Measurements from ENCODE around the gene MVK.

Gene MVK

DNA sequence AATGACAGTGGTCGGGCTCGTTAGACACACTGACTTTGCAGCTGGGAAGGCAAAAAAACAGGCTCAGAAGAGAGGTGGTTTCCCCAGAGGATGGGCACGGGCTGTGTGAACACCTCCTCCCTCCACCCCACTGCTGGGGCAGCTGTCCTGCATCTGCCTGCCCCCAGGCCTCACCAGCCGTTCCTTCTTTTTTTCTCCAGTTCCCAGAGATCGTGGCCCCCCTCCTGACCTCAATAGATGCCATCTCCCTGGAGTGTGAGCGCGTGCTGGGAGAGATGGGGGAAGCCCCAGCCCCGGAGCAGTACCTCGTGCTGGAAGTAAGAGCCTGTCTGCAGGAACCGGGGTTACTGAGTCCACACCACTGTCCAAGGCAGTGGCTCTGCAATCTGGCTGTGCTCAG lies 17.4 kb downstream of the MVK start:
- DNase-seq (ENCODE audit: low read depth), result no peak
- no peak overlapping the region for H3K4me3 ChIP-seq (ENCODE audit: low read length)
- TF ChIP-seq, protein P1, sequence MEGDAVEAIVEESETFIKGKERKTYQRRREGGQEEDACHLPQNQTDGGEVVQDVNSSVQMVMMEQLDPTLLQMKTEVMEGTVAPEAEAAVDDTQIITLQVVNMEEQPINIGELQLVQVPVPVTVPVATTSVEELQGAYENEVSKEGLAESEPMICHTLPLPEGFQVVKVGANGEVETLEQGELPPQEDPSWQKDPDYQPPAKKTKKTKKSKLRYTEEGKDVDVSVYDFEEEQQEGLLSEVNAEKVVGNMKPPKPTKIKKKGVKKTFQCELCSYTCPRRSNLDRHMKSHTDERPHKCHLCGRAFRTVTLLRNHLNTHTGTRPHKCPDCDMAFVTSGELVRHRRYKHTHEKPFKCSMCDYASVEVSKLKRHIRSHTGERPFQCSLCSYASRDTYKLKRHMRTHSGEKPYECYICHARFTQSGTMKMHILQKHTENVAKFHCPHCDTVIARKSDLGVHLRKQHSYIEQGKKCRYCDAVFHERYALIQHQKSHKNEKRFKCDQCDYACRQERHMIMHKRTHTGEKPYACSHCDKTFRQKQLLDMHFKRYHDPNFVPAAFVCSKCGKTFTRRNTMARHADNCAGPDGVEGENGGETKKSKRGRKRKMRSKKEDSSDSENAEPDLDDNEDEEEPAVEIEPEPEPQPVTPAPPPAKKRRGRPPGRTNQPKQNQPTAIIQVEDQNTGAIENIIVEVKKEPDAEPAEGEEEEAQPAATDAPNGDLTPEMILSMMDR (IDR thresholded peaks at IDR 0.05; ENCODE audit: insufficient read depth, low read depth, low read length, missing control alignments), result no peak

DNA sequence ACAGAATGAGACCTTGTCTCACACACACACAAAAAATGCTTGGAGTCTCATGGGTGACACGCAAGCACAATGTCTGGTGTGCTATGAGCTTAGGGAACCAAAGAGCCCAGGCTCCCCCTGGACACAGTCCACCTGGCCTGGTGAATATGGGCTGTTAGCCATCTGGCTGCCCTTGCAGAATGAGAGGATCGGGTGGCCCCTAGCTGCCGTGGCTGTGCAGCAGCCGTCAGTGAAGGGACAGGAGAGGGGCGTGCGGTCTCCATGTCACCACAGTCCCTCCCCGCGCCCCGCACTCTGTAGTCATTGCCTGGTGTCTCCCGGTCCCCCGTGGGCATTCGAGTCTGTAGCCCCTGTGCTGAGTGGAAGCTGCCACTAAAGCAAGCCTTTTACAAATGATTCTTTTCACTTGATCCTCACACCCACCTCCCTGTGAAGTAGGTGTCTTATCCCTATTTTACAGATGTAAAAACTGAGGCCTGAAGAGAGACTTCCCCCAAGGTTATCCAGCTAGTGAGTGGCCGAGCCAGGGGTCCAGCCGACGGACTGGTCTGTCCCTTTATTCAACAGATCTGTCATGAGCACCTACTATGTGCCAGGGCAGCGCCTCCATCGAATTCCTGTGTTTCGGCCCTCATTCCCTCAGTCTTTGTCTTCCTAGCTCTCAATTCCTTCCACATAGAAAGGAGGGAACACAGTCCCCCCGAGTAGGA lies 18.8 kb downstream of the MVK start:
- no peak for DNase-seq (ENCODE audit: low read depth)
- TF ChIP-seq, protein P1 (IDR thresholded peaks at IDR 0.05; ENCODE audit: insufficient read depth, low read depth, low read length, missing control alignments), result no peak

DNA sequence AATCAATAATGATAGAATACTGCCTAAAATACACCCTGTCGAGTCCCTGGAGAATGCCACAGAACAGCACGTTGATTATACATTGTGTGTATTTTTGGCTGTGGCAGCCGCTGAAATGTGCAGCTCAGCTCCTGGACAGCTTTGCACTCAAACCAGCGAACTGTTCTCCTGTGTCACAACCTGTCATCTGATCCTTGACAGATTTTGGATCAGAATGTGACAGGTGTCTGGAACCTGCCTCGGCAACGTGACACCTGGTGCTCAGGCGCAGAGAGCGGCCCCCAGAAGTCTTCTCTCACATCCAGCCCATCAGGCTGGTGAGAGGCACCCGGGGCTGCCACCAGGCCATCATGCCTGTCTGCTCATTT lies 19.3 kb downstream of the MVK start:
- no peak for DNase-seq (ENCODE audit: low read depth)
- H3K4me3 ChIP-seq (ENCODE audit: low read length), result no peak overlapping the region
- TF ChIP-seq, protein P1 (IDR thresholded peaks at IDR 0.05; ENCODE audit: insufficient read depth, low read depth, low read length, missing control alignments), result no peak

More for the DNA sequence above, 18.8 kb downstream of the MVK start:
- H3K4me3 ChIP-seq (ENCODE audit: low read length), result no peak overlapping the region

DNA sequence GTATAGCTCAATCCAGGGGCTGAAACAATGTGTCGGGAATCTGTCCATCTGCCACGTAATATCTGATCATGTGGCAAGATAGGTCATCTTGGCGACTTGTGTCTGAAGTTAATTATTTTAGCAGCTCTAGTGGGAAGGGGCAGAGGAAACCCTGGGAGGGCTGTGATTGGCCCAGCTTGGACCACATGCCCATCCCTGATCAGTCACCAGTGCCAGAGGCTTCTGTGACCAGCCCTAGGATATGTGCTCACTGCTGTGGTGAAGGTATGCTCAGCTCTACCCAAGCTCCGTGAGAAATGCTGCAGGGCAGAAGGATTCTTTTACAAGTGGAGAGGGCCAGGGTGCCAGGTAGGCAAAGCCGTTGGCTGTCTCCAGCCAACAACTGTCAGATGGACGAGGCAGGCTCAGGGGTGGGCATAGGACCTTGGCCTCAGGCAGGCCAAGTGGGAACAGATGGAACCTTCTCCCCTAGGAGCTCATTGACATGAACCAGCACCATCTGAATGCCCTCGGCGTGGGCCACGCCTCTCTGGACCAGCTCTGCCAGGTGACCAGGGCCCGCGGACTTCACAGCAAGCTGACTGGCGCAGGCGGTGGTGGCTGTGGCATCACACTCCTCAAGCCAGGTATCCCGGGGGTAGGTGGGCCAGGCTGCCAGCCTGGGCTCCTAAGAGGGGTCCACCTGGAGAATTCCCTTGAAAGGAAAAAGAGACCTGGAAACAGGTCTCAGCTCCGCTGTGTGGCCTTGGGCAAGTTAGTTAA lies 21.1 kb downstream of the MVK start:
- DNase-seq (ENCODE audit: low read depth), result peak; percentile 15
- TF ChIP-seq, protein P1 (IDR thresholded peaks at IDR 0.05; ENCODE audit: insufficient read depth, low read depth, low read length, missing control alignments), result no peak
- no peak overlapping the region for H3K4me3 ChIP-seq (ENCODE audit: low read length)

DNA sequence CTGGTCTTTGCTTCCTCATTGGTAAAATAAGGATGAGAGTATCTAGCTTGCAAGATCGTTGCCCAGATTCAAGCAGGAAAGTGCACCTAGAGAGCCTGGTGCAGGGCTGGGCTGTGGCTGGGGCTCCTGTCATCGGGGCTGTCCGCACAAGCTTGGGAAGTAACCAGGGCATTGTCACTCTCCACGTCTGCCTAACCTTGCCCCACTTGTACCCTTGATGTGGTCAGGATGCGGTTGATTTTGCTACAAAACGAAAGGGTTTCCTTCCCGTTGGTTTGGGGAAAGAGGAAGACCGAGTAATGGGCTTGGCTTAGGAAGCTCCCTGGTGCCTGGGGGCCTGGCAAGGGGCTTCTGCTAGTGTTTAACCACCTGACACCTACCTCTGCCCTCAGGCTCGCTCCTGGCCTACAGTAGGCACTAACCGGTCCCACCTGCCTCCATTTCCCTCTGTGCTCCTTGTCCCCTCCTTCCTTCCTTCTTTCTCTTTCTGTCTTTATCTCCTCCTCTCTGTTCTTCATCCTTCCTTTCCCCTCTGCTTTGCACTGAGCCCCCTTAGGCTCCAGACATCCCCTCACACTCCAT lies 21.8 kb downstream of the MVK start:
- H3K4me3 ChIP-seq (ENCODE audit: low read length), result no peak overlapping the region
- no peak for DNase-seq (ENCODE audit: low read depth)
- TF ChIP-seq, protein P1 (IDR thresholded peaks at IDR 0.05; ENCODE audit: insufficient read depth, low read depth, low read length, missing control alignments), result no peak

DNA sequence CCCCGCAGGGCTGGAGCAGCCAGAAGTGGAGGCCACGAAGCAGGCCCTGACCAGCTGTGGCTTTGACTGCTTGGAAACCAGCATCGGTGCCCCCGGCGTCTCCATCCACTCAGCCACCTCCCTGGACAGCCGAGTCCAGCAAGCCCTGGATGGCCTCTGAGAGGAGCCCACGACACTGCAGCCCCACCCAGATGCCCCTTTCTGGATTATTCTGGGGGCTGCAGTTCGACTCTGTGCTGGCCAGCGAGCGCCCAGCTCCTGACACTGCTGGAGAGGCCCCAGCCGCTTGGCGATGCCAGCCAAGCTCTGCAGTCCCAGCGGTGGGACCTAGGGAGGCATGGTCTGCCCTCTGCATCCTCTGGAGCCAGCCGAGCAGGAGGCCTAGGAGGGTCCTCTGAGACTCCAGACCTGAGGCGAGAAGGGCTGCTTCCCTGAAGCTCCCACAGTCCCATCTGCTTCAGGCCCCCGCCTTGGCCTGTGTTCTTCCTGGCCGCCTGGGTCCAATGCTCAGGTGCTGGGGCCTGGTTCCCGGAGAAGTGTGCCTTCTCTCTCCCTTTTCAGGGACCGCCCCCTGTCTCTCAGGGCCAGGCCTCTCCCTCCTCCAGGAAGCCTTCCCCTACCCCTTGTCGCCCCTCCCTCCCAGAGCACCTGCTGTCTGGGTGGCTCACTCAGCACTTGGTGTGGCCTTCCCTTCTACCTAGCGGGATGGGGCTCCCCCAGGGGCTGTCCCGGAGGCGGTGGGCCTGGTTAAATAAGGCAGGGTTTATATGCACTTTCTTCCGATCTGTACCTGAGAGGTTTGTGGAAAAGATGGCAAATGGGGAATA lies 23.0 kb downstream of the MVK start:
- TF ChIP-seq, protein P1 (IDR thresholded peaks at IDR 0.05; ENCODE audit: insufficient read depth, low read depth, low read length, missing control alignments), result no peak
- no peak for DNase-seq (ENCODE audit: low read depth)
- H3K4me3 ChIP-seq (ENCODE audit: low read length), result no peak overlapping the region
